Left kidney (tissue), 8 donors: ENCODE measurements around the gene ZNF678. TPM values are rescaled to one million over a fixed set of nuclear protein-coding genes. Genes with fewer than 3 reads are reported as not detected.

ENCODE experiments used
- DNase-seq: peaks from one replicate; pipeline ENCODE4 v3.0.0-alpha.2; 2013
- long read RNA-seq, 8 donors: transcript quantifications; one replicate each; lab custom pipeline, GENCODE V29; 2026
- polyA plus RNA-seq: library from polyadenylated mRNA; unstranded; fragments of 120-200 nt; gene quantifications from one replicate; pipeline ENCODE4 v1.2.1, GENCODE V29; 2013; ENCODE audit not compliant: insufficient read length

ZNF678 gene
- 16.9 TPM for polyA plus RNA-seq
- long read RNA-seq, donor 1, full-length matches to known transcripts: 2 of 2 reads
- long read RNA-seq, donor 1, partial matches to known transcripts: 0 of 2 reads
- long read RNA-seq, donor 1, other reads (novel, unspliced or antisense): 0 of 2 reads
- long read RNA-seq, donor 2, partial matches to known transcripts: 0 of 4 reads
- long read RNA-seq, donor 2, other reads (novel, unspliced or antisense): 0 of 4 reads
- long read RNA-seq, donor 3: 0 reads
- long read RNA-seq, donor 4: 0 reads
- long read RNA-seq, donor 5, partial matches to known transcripts: 0 of 4 reads
- long read RNA-seq, donor 5, other reads (novel, unspliced or antisense): 0 of 4 reads
- long read RNA-seq, donor 6, full-length matches to known transcripts: 4 of 4 reads
- long read RNA-seq, donor 6, partial matches to known transcripts: 0 of 4 reads
- long read RNA-seq, donor 6, other reads (novel, unspliced or antisense): 0 of 4 reads
- long read RNA-seq, donor 7, partial matches to known transcripts: 0 of 3 reads
- long read RNA-seq, donor 7, other reads (novel, unspliced or antisense): 0 of 3 reads
- long read RNA-seq, donor 8, full-length matches to known transcripts: 1 of 1 reads
- long read RNA-seq, donor 8, partial matches to known transcripts: 0 of 1 reads
- long read RNA-seq, donor 8, other reads (novel, unspliced or antisense): 0 of 1 reads

GRCh38 chr1:227563324-227564201, at the start of gene ZNF678:
TSS of gene ZNF678 (plus strand) at chr1:227563556. CDS start at chr1:227650992, 87,436 bp downstream.
- DNase-seq: peak; percentile 94

- no peak for DNase-seq
These were observed 44.5 kb upstream of the ZNF678 start for GRCh38 chr1:227518876-227519275.

GRCh38 chr1:227521782-227522181, 41.6 kb upstream of the ZNF678 start:
- DNase-seq: no peak

GRCh38 chr1:227526524-227526923, 36.8 kb upstream of the ZNF678 start:
- no peak for DNase-seq

- DNase-seq: no peak
These were observed 31.2 kb upstream of the ZNF678 start for GRCh38 chr1:227532019-227532619.

GRCh38 chr1:227540170-227541098, 22.9 kb upstream of the ZNF678 start:
- no peak for DNase-seq

GRCh38 chr1:227541129-227541528, 22.2 kb upstream of the ZNF678 start:
- DNase-seq: no peak

GRCh38 chr1:227541796-227542152, 21.6 kb upstream of the ZNF678 start:
- DNase-seq: no peak

GRCh38 chr1:227542153-227543120, 20.9 kb upstream of the ZNF678 start:
- peak; percentile 84 for DNase-seq

- DNase-seq: no peak
These were observed 19.9 kb upstream of the ZNF678 start for GRCh38 chr1:227543283-227544066.

GRCh38 chr1:227544067-227545050, 19.0 kb upstream of the ZNF678 start:
- no peak for DNase-seq

GRCh38 chr1:227545361-227545760, 18.0 kb upstream of the ZNF678 start:
- DNase-seq: no peak

GRCh38 chr1:227546059-227546458, 17.3 kb upstream of the ZNF678 start:
- DNase-seq: no peak

- no peak for DNase-seq
These were observed 16.6 kb upstream of the ZNF678 start for GRCh38 chr1:227546598-227547309.

GRCh38 chr1:227547310-227548118, 15.8 kb upstream of the ZNF678 start:
- no peak for DNase-seq

GRCh38 chr1:227548119-227548397, 15.3 kb upstream of the ZNF678 start:
- DNase-seq: no peak
